Measurements from ENCODE around the gene SGMS1.

GRCh38 chr10:50402466-50402865 is 221.3 kb downstream of the SGMS1 start:
- TF ChIP-seq POLR2A (IDR thresholded peaks at IDR 0.05; ENCODE audit: low read length) (no peak), GATA1 (IDR thresholded peaks at IDR 0.05; ENCODE audit: low read depth, low read length) (no peak)
